HG03280 (cell line): ENCODE measurements around the gene GRIPAP1.

Source experiments
- ATAC-seq: cut with Tn5 transposase; IDR thresholded peaks from one replicate; pipeline ENCODE4 v1.9.1; 2021; ENCODE audit warnings: mild to moderate bottlenecking, moderate library complexity; ENCODE audit not compliant: unreplicated experiment

Gene GRIPAP1

GRCh38 chrX:49002091-49002935, at the start of gene GRIPAP1:
GRIPAP1 (minus strand) TSS chrX:49002264; CDS start chrX:49002229, 35 bp downstream.
- ATAC-seq = peak; percentile 86

GRCh38 chrX:49043987-49044281, 41.9 kb upstream of the GRIPAP1 start:
- no peak for ATAC-seq

GRCh38 chrX:49043220-49043986, 41.3 kb upstream of the GRIPAP1 start, which contains the start of gene TFE3:
TFE3 (minus strand) TSS chrX:49043357; CDS start chrX:49043226, 131 bp downstream.
- peak; percentile 88 for ATAC-seq

GRCh38 chrX:49042581-49043219, 40.6 kb upstream of the GRIPAP1 start:
- ATAC-seq = peak; percentile 11

GRCh38 chrX:49041744-49042580, 39.9 kb upstream of the GRIPAP1 start:
- no peak for ATAC-seq

- ATAC-seq = no peak
These were observed 38.4 kb upstream of the GRIPAP1 start for GRCh38 chrX:49040376-49040955.

GRCh38 chrX:49039598-49040375, 37.7 kb upstream of the GRIPAP1 start:
- no peak for ATAC-seq

- ATAC-seq = no peak
These were observed 35.9 kb upstream of the GRIPAP1 start for GRCh38 chrX:49037883-49038475.

GRCh38 chrX:49030283-49030682, 28.2 kb upstream of the GRIPAP1 start:
- ATAC-seq = no peak

GRCh38 chrX:49029876-49030275, 27.8 kb upstream of the GRIPAP1 start:
- ATAC-seq = no peak

- ATAC-seq = no peak
These were observed 17.7 kb upstream of the GRIPAP1 start for GRCh38 chrX:49019599-49020249.

- ATAC-seq = no peak
These were observed 17.0 kb upstream of the GRIPAP1 start for GRCh38 chrX:49019050-49019449.

- no peak for ATAC-seq
These were observed 1.6 kb upstream of the GRIPAP1 start for GRCh38 chrX:49003696-49004095.

GRCh38 chrX:49001521-49002090, 458 bp downstream of the GRIPAP1 start:
- peak; percentile 24 for ATAC-seq

- no peak for ATAC-seq
These were observed 1.4 kb downstream of the GRIPAP1 start for GRCh38 chrX:49000636-49001035.

- ATAC-seq = no peak
These were observed 3.0 kb downstream of the GRIPAP1 start for GRCh38 chrX:48999030-48999429.

- ATAC-seq = no peak
These were observed 3.7 kb downstream of the GRIPAP1 start for GRCh38 chrX:48998391-48998790.

GRCh38 chrX:48997865-48998264, 4.2 kb downstream of the GRIPAP1 start:
- no peak for ATAC-seq
